ENCODE measurements around the gene EFHD2. TPM values are rescaled to one million over a fixed set of nuclear protein-coding genes. Genes with fewer than 3 reads are reported as not detected.

Gene EFHD2
- total and polyA plus RNA-seq, 2 of the 8 experiments (the other 6 are each of a cell fraction or from before 2014, with no cell fraction given), result 24.4 to 25.1 TPM

GRCh38 chr1:15443281-15443680 lies 33.6 kb downstream of the EFHD2 start:
- no peak overlapping the region for H2BK5ac ChIP-seq (ENCODE audit: low read depth, low read length)
- H3K36me3 ChIP-seq (ENCODE audit: control insufficient read depth in 2 of 4, insufficient read depth in 4 of 4, low read length in 3 of 4), result no peaks in the 10 kb centered on the region
- H3K4me1 ChIP-seq (replicated peaks in 1 of 4; ENCODE audit: control insufficient read depth in 3 of 4, insufficient read depth in 4 of 4, low read length in 3 of 4), result no peaks in the 10 kb centered on the region
- H3K27me3 ChIP-seq (replicated peaks in 1 of 4; ENCODE audit: control insufficient read depth in 3 of 4, extremely low read depth in 1 of 4, insufficient read depth in 3 of 4, low read length in 3 of 4), result no peaks in the 10 kb centered on the region
- no peak overlapping the region for H2BK15ac ChIP-seq (ENCODE audit: low read length)
- WGBS, 2 experiments (ENCODE audit: extremely low coverage in 1 of 2, insufficient coverage in 1 of 2, insufficient read length in 1 of 2, insufficient replicate concordance in 2 of 2, low coverage in 1 of 2, low lambda C conversion rate in 2 of 2, missing lambda C conversion rate in 1 of 2), result 85% methylated on average over 5 of the region's 5 CpGs; no CpG with 5 or more reads in 1 of the 2 experiments
- POLR2A ChIA-PET (ENCODE audit: partially characterized antibody), result no interaction called here
- H3K79me1 ChIP-seq (ENCODE audit: low read depth, low read length), result no peaks in the 10 kb centered on the region
- H2AFZ ChIP-seq (ENCODE audit: low read length), result no peak overlapping the region
- no peak overlapping the region for H3K4me3 ChIP-seq (ENCODE audit: extremely low read depth in 1 of 4, insufficient read depth in 2 of 4, low read depth in 3 of 4, low read length in 4 of 4)
- CTCF ChIA-PET (ENCODE audit: partially characterized antibody), result interaction anchor here (0.5 to 2.2 kb wide), 5 partner anchors 8 to 152 kb away, joined by 3 to 6 read pairs (median 3); no protein-coding TSS in a partner anchor
- no peak overlapping the region for H3K18ac ChIP-seq (ENCODE audit: extremely low read depth, low read length)
- H3K9ac ChIP-seq (replicated peaks in 1 of 4; ENCODE audit: extremely low read depth in 1 of 4, low read depth in 3 of 4, low read length in 3 of 4), result no peak overlapping the region
- H3K4me2 ChIP-seq (ENCODE audit: insufficient read depth in 1 of 2, low read depth in 2 of 2, low read length in 2 of 2), result no peak overlapping the region
- H2BK12ac ChIP-seq (ENCODE audit: low read depth, low read length), result no peak overlapping the region
- H3K9me3 ChIP-seq (ENCODE audit: insufficient read depth in 2 of 2, low read depth in 1 of 2, low read length in 1 of 2), result no peaks in the 10 kb centered on the region
- H4K8ac ChIP-seq (ENCODE audit: extremely low read depth, insufficient read depth, low read length), result no peak overlapping the region
- no peak overlapping the region for H4K5ac ChIP-seq (ENCODE audit: insufficient read length, low read depth, low read length)
- H3K79me2 ChIP-seq (ENCODE audit: control insufficient read depth in 1 of 2, insufficient read depth in 2 of 2, low read length in 2 of 2), result no peaks in the 10 kb centered on the region
- H4K91ac ChIP-seq (replicated peaks; ENCODE audit: insufficient read length, low read length), result no peak overlapping the region
- FAIRE-seq (no peak), DNase-seq (ENCODE audit: low read depth in 1 of 2, low spot score in 2 of 2) (no peak)
- no peak overlapping the region for H3K56ac ChIP-seq (replicated peaks; ENCODE audit: insufficient read length, low read depth, low read length)
- H3K23ac ChIP-seq (ENCODE audit: insufficient read length), result no peak overlapping the region
- H3K23me2 ChIP-seq (ENCODE audit: low read depth, low read length), result no peaks in the 10 kb centered on the region; the same call in 1 of the 2 replicates
- H3K14ac ChIP-seq (ENCODE audit: insufficient read length), result no peak overlapping the region
- H2BK20ac ChIP-seq (ENCODE audit: low read length), result no peak overlapping the region
- H3K4ac ChIP-seq (replicated peaks; ENCODE audit: insufficient read length, low read depth, low read length), result no peak overlapping the region
- no peak overlapping the region for H2AK5ac ChIP-seq (ENCODE audit: low read depth, low read length)
- no peak overlapping the region for H3K27ac ChIP-seq (ENCODE audit: low read depth, low read length)
- no peak overlapping the region for H2BK120ac ChIP-seq (replicated peaks; ENCODE audit: low read depth, low read length)
- H4K20me1 ChIP-seq (replicated peaks in 1 of 2; ENCODE audit: control insufficient read depth in 1 of 2, insufficient read depth in 2 of 2, low read length in 2 of 2), result no peaks in the 10 kb centered on the region

All from H1 (cell line).